GM20000 (cell line): ENCODE measurements around the gene ALKBH3.

Source experiments
- DNase-seq: peaks from one replicate; pipeline ENCODE4 v3.0.0; 2012; ENCODE audit warnings: low spot score
- CTCF ChIP-seq: IDR thresholded peaks from 2 replicates; pipeline ENCODE4 v1.5.1; 2012; ENCODE audit warnings: mild to moderate bottlenecking, control low read depth; ENCODE audit errors: extremely low read depth, missing control alignments

Gene ALKBH3

GRCh38 chr11:43914466-43914865, 33.8 kb downstream of the ALKBH3 start:
- TF ChIP-seq CTCF, result no peak
- no peak for DNase-seq

GRCh38 chr11:43916621-43917020, 36.0 kb downstream of the ALKBH3 start:
- TF ChIP-seq CTCF, result no peak

GRCh38 chr11:43917851-43918250, 37.2 kb downstream of the ALKBH3 start:
- DNase-seq, result no peak
- no peak for TF ChIP-seq CTCF

More at GRCh38 chr11:43916621-43917020, 36.0 kb downstream of the ALKBH3 start:
- no peak for DNase-seq

GRCh38 chr11:43918662-43919061, 38.0 kb downstream of the ALKBH3 start:
- TF ChIP-seq CTCF, result no peak
- no peak for DNase-seq

GRCh38 chr11:43919852-43920597, 39.4 kb downstream of the ALKBH3 start:
- no peak for TF ChIP-seq CTCF
- no peak for DNase-seq

- no peak for DNase-seq
- TF ChIP-seq CTCF, result no peak
Measured at GRCh38 chr11:43920598-43921419, 40.2 kb downstream of the ALKBH3 start.
